GM23248 (cell line): Measurements from ENCODE around the gene MAPK6. TPM values are rescaled to one million over a fixed set of nuclear protein-coding genes. Genes with fewer than 3 reads are reported as not detected.

Experiments
- DNase-seq: peaks from one replicate; pipeline ENCODE4 v3.0.0-alpha.2; 2015
- H2AFZ ChIP-seq: fragments of 200-600 bp; sonication (generic); 2 replicates; pipeline ENCODE4 v1.6.1; 2016; ENCODE audit warnings: antibody characterized with exemption
- H3F3A ChIP-seq: fragments of 200-600 bp; sonication (generic); 2 replicates; pipeline ENCODE4 v1.6.1; 2016; ENCODE audit warnings: mild to moderate bottlenecking, antibody characterized with exemption, mixed run types; ENCODE audit not compliant: insufficient read depth
- H3K27ac ChIP-seq: fragments of 200-600 bp; sonication (generic); 2 replicates; pipeline ENCODE4 v1.5.1; 2016; ENCODE audit warnings: mild to moderate bottlenecking
- H3K27me3 ChIP-seq: fragments of 200-600 bp; sonication (generic); replicated peaks from 2 replicates; pipeline ENCODE4 v1.6.1; 2016; ENCODE audit warnings: mild to moderate bottlenecking; ENCODE audit not compliant: insufficient read depth
- H3K36me3 ChIP-seq: fragments of 200-600 bp; sonication (generic); 2 replicates; pipeline ENCODE4 v1.6.1; 2016; ENCODE audit warnings: low read depth, mild to moderate bottlenecking
- H3K4me1 ChIP-seq: fragments of 200-600 bp; sonication (generic); 2 replicates; pipeline ENCODE4 v1.6.1; 2016; ENCODE audit warnings: mild to moderate bottlenecking; ENCODE audit not compliant: insufficient read depth
- H3K4me2 ChIP-seq: fragments of 200-600 bp; sonication (generic); one replicate; pipeline ENCODE4 v1.6.1; 2016; ENCODE audit warnings: mild to moderate bottlenecking; ENCODE audit not compliant: unreplicated experiment
- H3K4me3 ChIP-seq: fragments of 200-600 bp; sonication (generic); 2 replicates; pipeline ENCODE4 v1.5.1; 2016; ENCODE audit warnings: mild to moderate bottlenecking
- H3K79me2 ChIP-seq: fragments of 200-600 bp; sonication (generic); 2 replicates; pipeline ENCODE4 v1.6.1; 2016; ENCODE audit warnings: mild to moderate bottlenecking; ENCODE audit not compliant: insufficient read depth
- H3K9ac ChIP-seq: fragments of 200-600 bp; sonication (generic); 2 replicates; pipeline ENCODE4 v1.6.1; 2016; ENCODE audit warnings: mild to moderate bottlenecking
- H3K9me2 ChIP-seq: fragments of 200-600 bp; sonication (generic); 2 replicates; pipeline ENCODE4 v1.6.1; 2016; ENCODE audit warnings: mixed run types, mild to moderate bottlenecking, moderate library complexity; ENCODE audit not compliant: insufficient read depth
- H3K9me3 ChIP-seq: fragments of 200-600 bp; sonication (generic); one replicate; pipeline ENCODE4 v1.6.1; 2017; ENCODE audit warnings: low read depth
- H4K20me1 ChIP-seq: fragments of 200-600 bp; sonication (generic); 2 replicates; pipeline ENCODE4 v1.6.0; 2016; ENCODE audit not compliant: insufficient read depth
- EZH2 ChIP-seq: fragments of 200-600 bp; sonication (generic); IDR thresholded peaks from 2 replicates; pipeline ENCODE4 v1.6.1; 2018; ENCODE audit warnings: antibody characterized with exemption, mild to moderate bottlenecking; ENCODE audit not compliant: insufficient read depth, poor library complexity, severe bottlenecking
- EZH2phosphoT487 ChIP-seq: fragments of 200-600 bp; sonication (generic); IDR thresholded peaks from 2 replicates; pipeline ENCODE4 v1.6.1; 2018; ENCODE audit warnings: antibody characterized with exemption, moderate library complexity, mild to moderate bottlenecking, low read depth; ENCODE audit not compliant: insufficient read depth
- WGBS, 2 experiments: methylation state at CpG; one replicate each; pipeline ENCODE4 v1.1.6; 2015 to 2017; ENCODE audit warnings: low lambda C conversion rate in 2 of 2, low coverage in 1 of 2; ENCODE audit errors: missing lambda C conversion rate in 2 of 2; 5-methylcytosine and 5-hydroxymethylcytosine counted together
- in situ Hi-C: fragments of 300-500 bp; cut with MboI; formaldehyde crosslinking; loops from 2 replicates; pipeline ENCODE4 v1.15.0; 2020
- polyA plus RNA-seq: library from polyadenylated mRNA; unstranded; fragments of >200 nt; fragmentation: Nextera tagmentation; extraction: Ambion mirVana; gene quantifications from 2 replicates; pipeline ENCODE4 v1.2.1, GENCODE V29; 2016
- total RNA-seq: library from RNA; depleted of rRNA; stranded (reverse); fragments of >200 nt; shearing (Covaris generic); gene quantifications from 2 replicates; pipeline ENCODE4 v1.2.3, GENCODE V29; 2014

MAPK6 gene
- total and polyA plus RNA-seq, 2 experiments from 2014 or later = 36.5 to 69.3 TPM

DNA sequence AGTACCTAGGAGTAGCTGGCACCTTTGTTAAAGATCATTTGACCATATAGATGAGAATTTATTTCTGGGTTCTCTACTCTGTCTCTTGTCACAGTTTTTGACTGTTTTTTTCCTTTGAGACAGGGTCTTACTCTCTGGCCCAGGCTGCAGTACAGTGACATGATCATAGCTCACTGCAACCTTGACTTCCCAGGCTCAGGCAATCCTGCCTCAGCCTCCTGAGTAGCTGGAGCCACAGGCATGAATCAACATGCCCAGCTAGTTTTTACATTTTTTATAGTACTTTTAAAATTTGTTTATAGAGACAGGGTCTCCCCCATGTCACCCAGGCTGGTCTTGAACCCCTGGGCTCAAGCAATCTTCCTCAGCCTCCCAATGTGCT is 48.5 kb downstream of the MAPK6 start:
- in situ Hi-C loops = no loop called here
- H3K27me3 ChIP-seq = no peaks in the 10 kb centered on the region
- H3K4me2 ChIP-seq = no peak overlapping the region
- H3K9me3 ChIP-seq = no peaks in the 10 kb centered on the region
- peaks cover 37% of the 10 kb centered on the region for H3F3A ChIP-seq
- TF ChIP-seq EZH2phosphoT487 (no peak), EZH2 (no peak)
- no peak overlapping the region for H3K27ac ChIP-seq
- H3K9me2 ChIP-seq = no peaks in the 10 kb centered on the region
- peaks cover 33% of the 10 kb centered on the region for H3K36me3 ChIP-seq
- H3K79me2 ChIP-seq = 0 out of 2 replicates have a peak, but pooled peaks cover 7% of the 10 kb centered on the region
- no peaks in the 10 kb centered on the region for H3K4me1 ChIP-seq
- no peak overlapping the region for H2AFZ ChIP-seq
- H3K4me3 ChIP-seq = no peak overlapping the region
- H4K20me1 ChIP-seq = no peaks in the 10 kb centered on the region
- no peak overlapping the region for H3K9ac ChIP-seq
- DNase-seq = no peak

DNA sequence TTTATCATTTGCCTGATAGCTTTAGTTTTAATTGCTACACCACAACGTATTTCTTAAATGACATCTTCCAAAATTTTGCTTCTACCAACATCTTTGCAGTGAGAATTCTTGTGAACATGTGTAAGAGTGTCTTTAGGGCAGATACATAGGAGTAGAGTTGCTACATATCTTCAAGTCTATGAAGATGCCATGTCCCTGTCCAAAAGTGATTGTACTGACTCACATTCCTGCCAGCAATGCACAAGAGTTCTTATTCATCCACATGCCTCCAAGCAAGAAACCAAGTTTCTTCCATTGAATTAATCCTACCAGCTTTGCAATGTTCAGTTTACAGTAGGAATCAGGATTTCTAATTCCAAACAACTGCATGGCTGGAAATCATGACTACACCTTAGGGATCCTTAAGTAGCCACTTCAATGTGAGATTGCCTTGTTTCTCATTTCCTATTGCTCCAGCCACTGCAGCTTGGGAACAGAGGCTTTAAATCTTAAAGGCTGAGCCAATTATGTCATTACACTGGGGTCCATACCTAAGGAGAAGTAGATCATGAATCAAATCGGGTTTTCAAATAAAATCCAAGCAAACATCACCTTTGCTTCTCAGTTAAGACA is 49.1 kb downstream of the MAPK6 start:
- Histone ChIP-seq H3K4me3 (no peak overlapping the region), H3K79me2 (0 out of 2 replicates have a peak, but pooled peaks cover 2% of the 10 kb centered on the region), H3F3A (peaks cover 33% of the 10 kb centered on the region), H2AFZ (no peak overlapping the region), H4K20me1 (no peaks in the 10 kb centered on the region), H3K36me3 (peaks cover 27% of the 10 kb centered on the region), H3K27me3 (no peaks in the 10 kb centered on the region), H3K27ac (no peak overlapping the region), H3K4me1 (no peaks in the 10 kb centered on the region), H3K4me2 (no peak overlapping the region), H3K9me3 (no peaks in the 10 kb centered on the region), H3K9me2 (no peaks in the 10 kb centered on the region), H3K9ac (no peak overlapping the region)
- TF ChIP-seq EZH2phosphoT487 (no peak), EZH2 (no peak)
- in situ Hi-C loops = no loop called here
- 73 to 80% methylated on average over 2 of the region's 2 CpGs for WGBS, 2 experiments
- peak; percentile 49 for DNase-seq

DNA sequence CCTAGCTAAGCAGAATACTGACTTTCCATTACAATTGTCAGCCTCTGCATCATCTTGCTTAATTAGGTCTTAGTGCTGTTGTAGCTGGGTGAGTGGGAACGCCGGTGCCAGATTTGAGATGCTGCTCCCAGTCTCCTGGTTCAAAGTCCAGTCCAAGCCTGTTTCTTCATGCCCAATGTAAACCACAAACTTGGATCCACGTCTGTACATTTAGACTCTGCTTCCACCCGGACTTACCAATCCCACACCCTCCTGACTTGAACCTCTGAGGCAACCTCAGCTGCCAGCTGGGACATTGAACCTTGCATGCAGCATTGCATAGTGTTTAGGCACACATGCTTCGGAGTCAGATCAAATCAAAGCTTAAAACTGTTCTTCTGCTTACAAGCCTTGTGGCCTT is 50.5 kb downstream of the MAPK6 start:
- no peak overlapping the region for H3K27ac ChIP-seq
- H3K27me3 ChIP-seq = no peaks in the 10 kb centered on the region
- in situ Hi-C loops = no loop called here
- H3K36me3 ChIP-seq = peaks cover 15% of the 10 kb centered on the region; the same call in 1 of the 2 replicates
- no peak overlapping the region for H3K4me2 ChIP-seq
- DNase-seq = no peak
- no peaks in the 10 kb centered on the region for H4K20me1 ChIP-seq
- H2AFZ ChIP-seq = no peak overlapping the region
- no peaks in the 10 kb centered on the region for H3K9me2 ChIP-seq
- 93 to 96% methylated on average over 5 of the region's 5 CpGs for WGBS, 2 experiments
- no peak overlapping the region for H3K9ac ChIP-seq
- TF ChIP-seq EZH2 (no peak), EZH2phosphoT487 (no peak)
- H3K9me3 ChIP-seq = no peaks in the 10 kb centered on the region
- H3K4me3 ChIP-seq = no peak overlapping the region
- peaks cover 33% of the 10 kb centered on the region for H3F3A ChIP-seq
- H3K4me1 ChIP-seq = no peaks in the 10 kb centered on the region
- H3K79me2 ChIP-seq = no peaks in the 10 kb centered on the region

DNA sequence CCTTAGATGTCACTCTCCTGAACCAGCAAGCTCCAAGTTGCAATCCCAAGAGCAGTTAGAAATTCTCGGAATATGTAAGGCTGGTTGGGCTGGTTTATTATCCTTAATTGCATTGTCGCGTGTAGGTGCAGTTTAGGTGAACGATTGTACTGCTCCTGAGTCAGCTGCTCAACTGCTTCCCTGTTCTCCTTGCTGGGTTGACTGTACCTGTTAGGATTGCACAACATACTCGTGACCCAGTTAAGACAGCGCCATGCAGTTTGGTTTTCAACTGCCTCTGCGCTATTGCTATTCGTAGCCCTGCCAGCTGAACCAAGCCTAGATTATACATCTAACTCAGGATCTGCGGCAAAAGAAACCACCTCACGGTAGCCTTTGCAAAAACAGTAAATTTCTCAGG is 52.6 kb downstream of the MAPK6 start:
- in situ Hi-C loops = no loop called here
- TF ChIP-seq EZH2phosphoT487 (no peak), EZH2 (no peak)
- H2AFZ ChIP-seq = no peak overlapping the region
- no peaks in the 10 kb centered on the region for H3K79me2 ChIP-seq
- H4K20me1 ChIP-seq = no peaks in the 10 kb centered on the region
- no peaks in the 10 kb centered on the region for H3K9me3 ChIP-seq
- 97% methylated on average over 10 of the region's 10 CpGs for WGBS, 2 experiments
- no peak overlapping the region for H3K4me2 ChIP-seq
- no peaks in the 10 kb centered on the region for H3K9me2 ChIP-seq
- peaks cover 6% of the 10 kb centered on the region for H3K4me1 ChIP-seq
- no peaks in the 10 kb centered on the region for H3K27me3 ChIP-seq
- H3K9ac ChIP-seq = no peak overlapping the region
- DNase-seq = no peak
- H3K4me3 ChIP-seq = no peak overlapping the region
- H3K27ac ChIP-seq = no peak overlapping the region
- H3K36me3 ChIP-seq = 0 out of 2 replicates have a peak, but pooled peaks cover 3% of the 10 kb centered on the region
- peaks cover 34% of the 10 kb centered on the region for H3F3A ChIP-seq
